AG10803 (cell line): ENCODE results near the gene TNS3.
"Not testable (repeated sequence)": the region's sequence is repeated elsewhere in the genome, so short reads cannot be mapped to it uniquely, and the experiment has no call there.

ENCODE experiments used
- DNase-seq: peaks from one replicate; pipeline ENCODE4 v3.0.0; 2010; ENCODE audit warnings: low read depth
- H3K4me3 ChIP-seq: 2 replicates; pipeline ENCODE4 v1.5.1; 2011; ENCODE audit warnings: mild to moderate bottlenecking, low read length, control low read depth
- TF ChIP-seq, protein P1 (sequence below): conservative IDR thresholded peaks from 2 replicates; pipeline ENCODE4 v1.5.1; 2011; ENCODE audit warnings: mild to moderate bottlenecking, low read length, control low read depth, inconsistent platforms

TNS3 gene

DNA sequence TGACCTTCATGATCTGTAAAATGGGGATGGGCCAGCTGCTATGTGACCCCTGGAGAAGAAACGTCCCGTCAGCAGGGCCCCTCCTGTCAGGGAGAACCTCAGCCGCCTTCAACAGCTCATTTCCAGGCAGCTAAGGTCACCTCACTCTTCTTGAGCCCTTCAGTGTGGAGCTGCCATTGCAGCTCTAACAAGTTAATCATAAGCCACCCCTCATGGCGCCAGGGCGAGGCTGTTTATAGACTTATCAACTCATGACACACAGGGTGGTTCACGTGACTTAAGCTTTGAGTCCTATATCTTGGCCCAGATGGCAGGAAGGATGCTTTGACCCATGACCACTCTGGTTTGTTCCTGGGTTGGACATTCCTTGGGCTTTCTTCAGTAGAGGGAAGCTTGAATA is 315.1 kb downstream of the TNS3 start:
- no peak overlapping the region for H3K4me3 ChIP-seq
- TF ChIP-seq, protein P1, sequence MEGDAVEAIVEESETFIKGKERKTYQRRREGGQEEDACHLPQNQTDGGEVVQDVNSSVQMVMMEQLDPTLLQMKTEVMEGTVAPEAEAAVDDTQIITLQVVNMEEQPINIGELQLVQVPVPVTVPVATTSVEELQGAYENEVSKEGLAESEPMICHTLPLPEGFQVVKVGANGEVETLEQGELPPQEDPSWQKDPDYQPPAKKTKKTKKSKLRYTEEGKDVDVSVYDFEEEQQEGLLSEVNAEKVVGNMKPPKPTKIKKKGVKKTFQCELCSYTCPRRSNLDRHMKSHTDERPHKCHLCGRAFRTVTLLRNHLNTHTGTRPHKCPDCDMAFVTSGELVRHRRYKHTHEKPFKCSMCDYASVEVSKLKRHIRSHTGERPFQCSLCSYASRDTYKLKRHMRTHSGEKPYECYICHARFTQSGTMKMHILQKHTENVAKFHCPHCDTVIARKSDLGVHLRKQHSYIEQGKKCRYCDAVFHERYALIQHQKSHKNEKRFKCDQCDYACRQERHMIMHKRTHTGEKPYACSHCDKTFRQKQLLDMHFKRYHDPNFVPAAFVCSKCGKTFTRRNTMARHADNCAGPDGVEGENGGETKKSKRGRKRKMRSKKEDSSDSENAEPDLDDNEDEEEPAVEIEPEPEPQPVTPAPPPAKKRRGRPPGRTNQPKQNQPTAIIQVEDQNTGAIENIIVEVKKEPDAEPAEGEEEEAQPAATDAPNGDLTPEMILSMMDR = no peak
- DNase-seq = no peak

DNA sequence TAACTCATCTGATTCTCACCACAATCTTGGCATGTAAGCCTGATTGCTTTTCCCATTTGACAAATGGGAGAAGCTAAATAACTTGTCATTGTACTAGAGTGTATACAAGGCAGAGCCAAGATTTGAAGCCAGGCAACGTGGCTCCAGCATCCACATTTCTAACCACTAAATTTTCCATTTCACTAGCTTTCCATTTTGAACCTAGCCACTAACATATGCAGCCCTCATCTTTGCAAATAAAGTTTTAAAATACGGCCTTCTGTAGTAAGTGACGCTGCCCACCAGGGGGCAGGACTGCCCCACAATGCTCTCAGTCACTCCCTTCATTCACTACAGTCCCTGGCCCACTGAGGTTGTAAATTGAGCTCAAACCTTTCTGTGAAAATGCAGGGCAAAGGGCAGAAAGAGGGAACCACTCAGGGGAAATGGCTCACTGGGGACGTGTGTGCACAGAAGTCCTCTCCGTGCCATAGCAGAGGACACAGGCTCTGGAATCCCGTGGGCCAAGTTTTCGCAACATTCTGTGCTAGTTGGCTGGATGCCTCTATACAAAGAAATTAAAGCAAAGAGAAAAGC is 315.7 kb downstream of the TNS3 start:
- no peak overlapping the region for H3K4me3 ChIP-seq
- peak; percentile 64 for DNase-seq
- TF ChIP-seq, protein P1 = peak; percentile 97

DNA sequence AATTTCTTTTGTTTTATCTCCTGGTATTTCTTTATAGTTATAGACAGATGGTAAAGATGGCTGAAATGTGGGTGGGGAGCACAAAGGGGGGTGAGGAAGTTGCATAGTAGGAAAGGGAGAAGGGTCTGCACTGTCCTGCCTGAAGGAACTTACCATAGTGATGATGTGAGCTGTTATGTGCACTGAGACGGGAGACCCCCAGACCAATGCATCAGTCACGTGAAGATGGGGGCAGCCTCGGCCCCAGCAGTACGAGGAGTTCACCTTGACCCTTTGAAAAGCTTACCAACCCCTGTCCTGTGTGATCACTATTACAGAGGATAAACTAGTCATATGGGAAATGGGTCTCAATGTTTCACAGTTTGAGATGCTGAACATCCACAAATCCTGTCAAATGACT is 316.3 kb downstream of the TNS3 start:
- no peak overlapping the region for H3K4me3 ChIP-seq
- DNase-seq = no peak
- TF ChIP-seq, protein P1 = no peak

DNA sequence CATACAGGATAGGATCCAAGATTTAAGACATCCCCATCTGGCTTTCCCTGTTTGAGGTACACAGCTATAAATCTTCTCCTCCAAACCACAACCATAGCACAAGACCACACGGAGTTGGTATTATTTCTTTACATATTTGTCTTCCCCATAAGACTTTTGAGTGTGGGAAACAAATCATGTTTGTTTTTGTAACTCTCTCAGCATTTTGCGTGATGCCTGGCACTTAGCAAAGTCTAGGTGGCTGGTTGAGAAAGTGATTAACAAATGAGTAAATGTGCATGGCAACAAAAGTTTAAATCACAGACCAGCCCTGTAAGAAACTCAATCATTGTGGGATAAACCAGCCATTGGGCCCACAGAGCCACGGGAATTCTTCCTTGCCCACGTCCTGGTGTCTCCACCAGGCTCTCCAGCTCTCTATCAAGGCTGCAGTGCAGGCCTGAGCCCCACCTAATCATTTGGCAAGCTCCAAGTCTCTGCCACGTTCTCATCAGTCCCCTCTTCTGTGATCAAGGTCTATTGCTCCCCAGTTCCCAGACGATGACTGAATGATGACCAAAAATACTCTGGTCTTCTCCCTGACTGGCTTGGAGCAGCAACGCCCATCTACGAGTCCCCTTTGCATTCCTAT is 317.8 kb downstream of the TNS3 start:
- no peak overlapping the region for H3K4me3 ChIP-seq
- no peak for DNase-seq
- TF ChIP-seq, protein P1 = no peak

DNA sequence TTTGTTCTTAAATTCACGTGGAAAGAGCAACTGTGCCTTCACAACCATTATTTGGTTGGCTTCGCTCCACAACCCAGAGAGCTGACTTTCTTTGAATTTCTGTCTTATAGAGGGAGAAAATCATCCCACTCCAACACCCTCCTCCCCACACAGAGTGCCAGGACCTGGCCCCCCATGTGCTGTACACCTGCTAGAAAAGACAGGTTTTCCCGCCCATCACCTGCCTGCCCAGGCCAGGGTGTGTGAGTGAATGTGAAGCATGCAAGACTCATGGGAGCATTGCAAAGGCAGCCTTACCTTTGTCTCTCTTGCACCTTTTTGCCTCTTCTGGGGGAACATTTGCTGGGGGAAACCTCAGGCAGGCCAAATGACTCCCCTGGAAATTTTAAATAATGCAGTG is 319.0 kb downstream of the TNS3 start:
- no peak for DNase-seq
- TF ChIP-seq, protein P1 = no peak
- no peak overlapping the region for H3K4me3 ChIP-seq

DNA sequence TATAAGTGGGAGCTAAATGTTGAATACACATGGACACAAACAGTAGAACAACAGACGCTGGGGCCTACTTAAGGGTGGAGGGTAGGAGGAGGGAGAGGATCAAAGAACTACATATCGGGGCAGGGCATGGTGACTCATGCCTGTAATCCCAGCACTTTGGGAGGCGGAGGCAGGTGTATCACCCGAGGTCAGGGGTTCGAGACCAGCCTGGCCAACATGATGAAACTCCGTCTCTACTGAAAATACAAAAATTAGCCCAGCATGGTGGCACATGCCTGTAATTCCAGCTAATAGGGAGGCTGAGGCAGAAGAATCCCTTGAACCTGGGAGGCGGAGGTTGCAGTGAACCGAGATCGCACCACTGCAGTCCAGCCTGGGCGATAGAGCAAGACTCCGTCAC is 319.8 kb downstream of the TNS3 start:
- not testable (repeated sequence) for H3K4me3 ChIP-seq, DNase-seq

DNA sequence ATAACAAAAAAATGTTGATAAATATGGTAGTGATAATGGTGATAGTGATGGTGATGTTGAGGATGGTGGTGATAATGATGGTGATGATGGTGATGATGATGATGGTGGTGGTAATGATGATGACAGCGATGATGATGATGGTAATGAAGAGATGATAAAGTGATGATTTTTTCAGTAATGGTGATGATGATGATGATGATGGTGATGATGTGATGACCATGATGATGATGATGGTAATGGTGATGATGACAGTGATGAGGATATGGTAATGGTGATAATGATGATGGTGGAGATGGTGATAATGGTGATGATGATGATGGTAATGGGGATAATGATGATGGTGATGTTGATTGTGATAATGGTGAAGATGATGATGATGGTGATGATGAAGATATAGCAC is 321.6 kb downstream of the TNS3 start:
- TF ChIP-seq, protein P1 = no peak
- DNase-seq = no peak
- no peak overlapping the region for H3K4me3 ChIP-seq
